Right lobe of liver (tissue), 6 donors: Measurements from ENCODE around the gene H3-3A. TPM values are rescaled to one million over a fixed set of nuclear protein-coding genes. Genes with fewer than 3 reads are reported as not detected.

Experiments
- ATAC-seq, 4 donors: fragments of 200-7000 bp; cut with Tn5 transposase; one replicate each; pipeline ENCODE4 v1.9.1; 2020; ENCODE audit warnings: mild to moderate bottlenecking in 4 of 4, moderate library complexity in 4 of 4
- DNase-seq, 3 donors: peaks; one replicate each; pipeline ENCODE4 v3.0.0-alpha.2; 2020
- H3K27ac ChIP-seq, 3 donors: fragments of 200-600 bp; one replicate each; pipeline ENCODE4 v1.8.0; 2022
- H3K27me3 ChIP-seq, 2 donors: fragments of 200-600 bp; one replicate each; pipeline ENCODE4 v1.8.0; 2022
- H3K36me3 ChIP-seq, 4 donors: fragments of 200-600 bp; sonication (generic) in 1 of 4; one replicate each; pipeline versions ENCODE4 v1.5.1 to v1.8.0; 2017 to 2022; ENCODE audit warnings: control low read depth in 1 of 4
- H3K4me1 ChIP-seq, 4 donors: fragments of 200-600 bp; sonication (generic) in 1 of 4; one replicate each; pipeline versions ENCODE4 v1.5.1 to v1.8.0; 2017 to 2022; ENCODE audit warnings: control low read depth in 1 of 4
- H3K4me3 ChIP-seq, 3 donors: fragments of 200-600 bp; one replicate each; pipeline ENCODE4 v1.8.0; 2022
- H3K9me3 ChIP-seq, 4 donors: fragments of 200-600 bp; sonication (generic) in 1 of 4; one replicate each; pipeline versions ENCODE4 v1.5.1 to v1.8.0; 2017 to 2022; ENCODE audit warnings: control low read depth in 1 of 4
- CTCF ChIP-seq, 4 donors: fragments of 200-600 bp in 3 of 4; fragments of 450-650 bp in 1 of 4; IDR thresholded peaks; one replicate each; pipeline versions ENCODE4 v1.5.1 to v1.8.0; 2016 to 2022; ENCODE audit warnings: antibody characterized with exemption in 4 of 4, mild to moderate bottlenecking in 2 of 4
- POLR2A ChIP-seq: fragments of 450-650 bp; IDR thresholded peaks from one replicate; pipeline ENCODE4 v1.6.1; 2017; ENCODE audit warnings: antibody characterized with exemption, mild to moderate bottlenecking
- WGBS: methylation state at CpG from one replicate; pipeline ENCODE4 v1.1.6; 2018; ENCODE audit warnings: low coverage, low lambda C conversion rate; ENCODE audit not compliant: insufficient coverage; ENCODE audit errors: missing lambda C conversion rate; 5-methylcytosine and 5-hydroxymethylcytosine counted together
- intact Hi-C, 2 donors: fragments of 100-400 bp; cut with DNase I; formaldehyde crosslinking; loops; one replicate each; pipeline versions ENCODE4 v1.11.2 to v1.14.1; 2022
- total RNA-seq, 6 experiments: library from RNA; depleted of rRNA in 2 of 6; stranded (reverse); fragments of >200 nt in 2 of 6; fragmentation: NEBNext Ultra II Directional in 3 of 6; extraction: Animal tissue kit (Norgen Biotek cat#: 25700) in 3 of 6; gene quantifications; one replicate each; pipeline versions ENCODE4 v1.1.0 to v1.2.4, GENCODE V29; 2016 to 2023
- donor health status: DM: no; HTN: yes; CAD: no.
- donor health status: DM: no; HTN: no; CAD: no.
- donor health status: DM: no; HTN: no; CAD: no.
- donor health status: DM: no; HTN: yes; CAD: no.
- donor health status: DM: no; HTN: yes; CAD: no.

The H3-3A gene
- total RNA-seq, 6 experiments from 2014 or later, result 132 to 185 (median 156) TPM

GRCh38 chr1:226034482-226034881 is 28.0 kb upstream of the H3-3A start:
- peak overlapping the region; percentile 21 to 57 (median 50) for H3K27ac ChIP-seq

GRCh38 chr1:226035915-226036314 is 26.6 kb upstream of the H3-3A start:
- ATAC-seq (no peak), DNase-seq (no peak)
- WGBS, result 94% methylated on average over 3 of the region's 5 CpGs
- intact Hi-C loops, result no loop called here
- Histone ChIP-seq H3K4me1 (peaks cover 0 to 10% (median 0%) of the 10 kb centered on the region in 4 donors), H3K27me3 (no peaks in the 10 kb centered on the region), H3K4me3 (no peak overlapping the region), H3K36me3 (no peaks in the 10 kb centered on the region), H3K27ac (peak overlapping the region in 1 of 3 donors; percentile 18), H3K9me3 (no peaks in the 10 kb centered on the region)
- TF ChIP-seq CTCF (IDR thresholded peaks at IDR 0.05) (no peak), POLR2A (no peak)

More at GRCh38 chr1:226034482-226034881, 28.0 kb upstream of the H3-3A start:
- Histone ChIP-seq H3K36me3 (no peaks in the 10 kb centered on the region), H3K4me1 (peaks cover 0 to 16% (median 0%) of the 10 kb centered on the region in 4 donors), H3K27me3 (no peaks in the 10 kb centered on the region), H3K4me3 (no peak overlapping the region), H3K9me3 (no peaks in the 10 kb centered on the region)
- intact Hi-C loops, result no loop called here
- ATAC-seq (peak; percentile 81 to 89 (median 88)), DNase-seq (peak; percentile 77 to 84 (median 77))
- 43% methylated on average over 6 of the region's 6 CpGs for WGBS
- TF ChIP-seq POLR2A (no peak), CTCF (IDR thresholded peaks at IDR 0.05) (no peak)

- Histone ChIP-seq H3K4me1 (peaks cover 0 to 10% (median 0%) of the 10 kb centered on the region in 4 donors), H3K4me3 (no peak overlapping the region), H3K27ac (no peak overlapping the region), H3K36me3 (no peaks in the 10 kb centered on the region), H3K27me3 (no peaks in the 10 kb centered on the region), H3K9me3 (no peaks in the 10 kb centered on the region)
- no peak for ATAC-seq
- WGBS, result 88% methylated on average over 1 of the region's 1 CpG
- DNase-seq, result no peak
- TF ChIP-seq CTCF (IDR thresholded peaks at IDR 0.05), result no peak
- TF ChIP-seq POLR2A, result no peak
- intact Hi-C loops, result no loop called here
Observed at GRCh38 chr1:226038661-226039060, 23.9 kb upstream of the H3-3A start.

- intact Hi-C loops, result no loop called here
- no peak for TF ChIP-seq POLR2A
- TF ChIP-seq CTCF (IDR thresholded peaks at IDR 0.05), result no peak
- DNase-seq (no peak), ATAC-seq (no peak)
- H3K27ac ChIP-seq, result no peak overlapping the region
- WGBS, result 19% methylated on average over 1 of the region's 1 CpG
- H3K36me3 ChIP-seq, result no peaks in the 10 kb centered on the region
- no peaks in the 10 kb centered on the region for H3K27me3 ChIP-seq
- no peaks in the 10 kb centered on the region for H3K9me3 ChIP-seq
- no peak overlapping the region for H3K4me3 ChIP-seq
- H3K4me1 ChIP-seq, result no peaks in the 10 kb centered on the region
Observed at GRCh38 chr1:226041419-226041818, 21.1 kb upstream of the H3-3A start.
